Measurements from ENCODE around the gene WNK1.
"Not testable (repeated sequence)": the region's sequence is repeated elsewhere in the genome, so short reads cannot be mapped to it uniquely, and the experiment has no call there.

WNK1 gene

GRCh38 chr12:810671-811415, 58.5 kb downstream of the WNK1 start:
- DNase-seq (ENCODE audit: low read depth in 2 of 3, low spot score in 2 of 3) = no peak

DNA sequence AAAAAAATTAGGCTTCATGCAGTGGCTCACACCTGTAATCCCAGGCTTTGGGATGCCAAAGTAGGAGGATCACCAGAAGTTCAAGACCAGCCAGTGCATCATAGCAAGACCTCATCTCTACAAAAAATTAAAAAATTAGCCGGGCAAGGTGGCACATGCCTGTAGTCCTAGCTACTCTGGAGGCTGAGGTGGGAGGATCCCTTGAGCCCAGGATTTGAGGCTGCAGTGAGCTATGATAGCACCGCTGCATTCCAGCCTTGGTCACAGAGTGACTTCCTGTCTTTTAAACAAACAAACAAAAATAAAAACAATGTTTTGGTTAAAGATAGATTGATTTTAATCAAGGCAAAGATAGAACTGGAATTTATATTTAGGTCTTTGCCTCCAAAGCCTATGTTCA, 60.6 kb downstream of the WNK1 start:
- no peak for DNase-seq (ENCODE audit: low read depth in 2 of 3, low spot score in 2 of 3)

DNA sequence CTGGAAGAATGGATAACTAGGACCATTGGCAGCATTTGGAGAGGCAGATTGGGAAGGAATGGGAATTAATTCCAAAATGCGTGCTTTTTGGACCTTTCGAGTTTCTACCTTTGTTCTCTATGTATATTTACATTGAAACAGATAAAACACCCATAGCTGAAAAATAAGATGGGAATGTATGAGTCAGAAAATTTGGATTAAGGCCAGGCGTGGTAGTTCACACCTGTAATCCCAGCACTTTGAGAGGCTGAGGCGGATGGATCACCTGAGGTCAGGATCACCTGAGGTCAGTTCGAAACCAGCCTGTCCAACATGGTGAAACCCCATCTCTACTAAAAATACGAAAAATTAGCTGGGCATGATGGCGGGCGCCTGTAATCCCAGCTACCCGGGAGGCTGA, 65.1 kb downstream of the WNK1 start:
- not testable (repeated sequence) for DNase-seq (ENCODE audit: low read depth in 2 of 3, low spot score in 2 of 3)

DNA sequence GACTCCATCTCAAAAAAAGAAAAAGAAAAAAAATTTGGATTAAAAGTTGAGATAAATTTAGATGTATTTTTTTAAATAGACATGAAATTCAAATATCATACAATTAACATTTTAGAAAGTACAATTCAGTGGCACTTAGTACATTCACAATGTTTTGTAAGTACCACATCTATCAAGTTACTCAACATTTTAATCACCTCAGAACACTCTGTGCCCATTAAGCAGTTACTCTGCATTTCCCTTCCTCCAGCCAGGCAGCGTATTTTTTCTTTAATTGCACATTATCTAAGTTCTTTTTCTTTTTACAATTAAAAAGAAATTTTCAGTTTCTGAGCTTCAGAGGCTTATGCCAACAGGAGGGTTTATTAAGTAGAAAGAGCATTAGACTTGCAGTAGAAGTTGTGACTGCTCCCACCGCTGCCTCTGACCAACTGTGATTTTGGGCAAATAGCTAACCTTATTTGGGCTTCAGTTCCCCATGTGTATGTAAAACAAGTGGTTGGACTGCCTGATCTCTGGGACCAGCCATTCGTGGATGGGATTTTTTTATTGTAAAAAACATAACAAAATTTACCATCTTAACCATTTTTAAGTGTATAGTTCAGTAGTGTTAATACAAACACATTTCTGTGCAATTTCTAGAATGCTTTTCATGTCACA, 65.7 kb downstream of the WNK1 start:
- DNase-seq (ENCODE audit: low read depth in 2 of 3, low spot score in 2 of 3) = no peak

- no peak for DNase-seq (ENCODE audit: low read depth in 2 of 3, low spot score in 2 of 3)
Observed at GRCh38 chr12:818733-819132, 66.4 kb downstream of the WNK1 start.

DNA sequence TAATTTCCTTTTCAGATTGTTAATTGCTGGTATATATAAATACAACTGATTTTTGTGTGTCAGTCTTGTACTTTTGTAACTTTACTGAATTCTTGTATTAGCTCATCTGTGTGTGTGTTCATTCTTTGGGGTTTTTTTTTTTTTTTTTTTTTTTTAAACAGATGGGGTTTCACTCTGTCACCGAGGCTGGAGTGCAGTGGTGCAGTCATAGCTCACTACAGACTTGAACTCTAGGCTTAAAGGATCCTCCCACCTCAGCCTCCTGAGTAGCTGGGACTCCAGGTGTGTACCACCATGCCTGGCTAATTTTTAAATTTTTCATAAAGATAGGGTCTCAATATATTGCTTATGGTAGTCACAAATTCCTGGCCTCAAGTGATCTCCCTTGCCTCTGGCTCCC, 68.0 kb downstream of the WNK1 start:
- no peak for DNase-seq (ENCODE audit: low read depth in 2 of 3, low spot score in 2 of 3)

DNA sequence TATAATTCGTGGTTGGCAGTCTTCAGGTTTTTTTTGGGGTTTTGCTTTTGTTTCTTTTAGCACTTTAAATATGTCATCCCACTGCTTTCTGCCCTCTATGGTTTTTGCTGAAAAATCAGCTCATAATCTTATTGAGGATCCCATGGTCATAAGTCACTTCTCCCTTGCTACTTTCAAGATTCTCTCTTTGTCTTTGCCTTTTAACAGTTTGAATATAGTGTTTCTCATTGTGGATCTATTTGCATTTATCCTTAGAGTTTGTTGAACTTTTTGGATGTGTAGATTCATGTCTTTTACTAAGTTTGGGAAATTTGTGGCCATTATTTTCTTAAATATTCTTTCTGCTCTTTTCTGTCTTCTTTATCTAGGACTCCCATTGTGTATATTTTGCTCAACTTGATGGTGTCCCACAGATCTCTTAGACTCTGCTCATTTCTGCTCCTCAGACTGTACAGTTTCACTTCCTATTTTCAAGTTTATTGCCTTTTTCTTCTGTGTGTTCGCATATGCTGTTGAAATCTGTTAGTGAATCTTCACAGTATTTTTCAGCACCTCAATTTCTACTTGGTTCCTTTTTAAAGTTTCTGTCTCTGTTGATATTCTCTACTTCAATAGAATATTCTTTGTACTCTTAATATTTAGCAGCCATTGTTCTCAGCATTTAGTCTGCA, 70.8 kb downstream of the WNK1 start:
- no peak for DNase-seq (ENCODE audit: low read depth in 2 of 3, low spot score in 2 of 3)

GRCh38 chr12:826331-826730, 74.0 kb downstream of the WNK1 start:
- DNase-seq (ENCODE audit: low read depth in 2 of 3, low spot score in 2 of 3) = no peak

DNA sequence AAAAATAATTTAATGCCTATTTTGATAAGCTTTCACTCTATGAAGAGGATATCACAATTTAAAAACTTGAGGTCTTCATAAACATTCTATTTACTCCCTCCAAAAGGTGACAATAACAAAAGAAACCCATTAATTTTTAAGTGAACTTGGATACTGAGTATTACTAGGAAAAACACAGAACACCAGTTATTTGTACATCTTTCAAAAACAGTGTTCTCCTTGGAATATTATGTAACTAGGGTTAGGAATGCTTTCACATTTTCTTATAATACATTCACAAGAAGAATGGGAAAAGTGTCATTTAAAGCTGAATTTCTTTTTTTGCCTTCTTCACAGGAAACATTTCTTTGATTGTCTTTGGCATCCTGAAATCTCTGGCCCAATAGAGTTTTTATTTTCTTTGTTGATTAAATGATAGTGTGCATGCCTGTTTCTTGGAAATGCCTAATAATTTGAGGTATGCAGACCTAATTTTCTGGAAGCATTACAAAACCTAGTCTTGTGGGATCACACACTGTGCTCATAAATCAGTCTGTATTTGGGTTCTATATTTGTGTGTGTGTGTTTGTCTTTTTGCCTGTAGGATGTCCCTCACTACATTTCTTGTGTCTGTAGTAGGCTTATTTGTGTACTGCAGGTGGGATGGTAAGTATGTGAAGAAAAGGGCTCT, 76.5 kb downstream of the WNK1 start:
- DNase-seq (ENCODE audit: low read depth in 2 of 3, low spot score in 2 of 3) = no peak

DNA sequence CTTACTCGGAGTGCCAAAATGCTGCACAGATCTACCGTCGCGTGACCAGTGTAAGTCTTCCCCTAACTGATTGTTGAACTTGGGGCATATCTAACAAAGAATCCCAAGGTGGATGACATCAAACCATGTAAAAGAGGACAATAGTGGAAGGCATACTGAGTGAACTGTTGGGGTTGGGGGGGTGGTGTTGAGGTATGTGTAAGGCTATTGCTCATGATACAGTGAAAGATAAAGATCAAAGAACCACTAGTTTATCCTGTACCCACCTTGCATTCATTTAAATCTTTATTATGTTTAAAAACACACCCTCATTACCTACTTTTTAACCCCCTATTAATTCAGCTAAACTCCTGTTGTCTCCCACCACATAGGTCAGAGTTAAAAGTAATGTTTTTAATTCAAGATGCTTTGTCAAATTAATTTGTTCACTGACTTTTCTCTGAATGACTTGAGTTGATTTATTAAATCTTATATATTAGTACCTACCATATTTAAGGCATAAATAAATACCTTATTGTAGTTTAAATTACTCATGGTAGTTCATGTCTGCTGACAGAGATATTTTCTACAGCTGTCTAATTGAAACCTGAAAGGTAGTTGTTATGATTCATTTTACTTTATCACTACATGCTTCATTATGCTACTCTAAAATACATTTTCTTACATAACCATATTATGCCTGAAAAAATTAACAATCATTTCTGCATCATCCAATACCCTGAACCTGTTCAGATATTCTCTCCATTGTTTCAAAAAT, 77.9 kb downstream of the WNK1 start:
- no peak for DNase-seq (ENCODE audit: low read depth in 2 of 3, low spot score in 2 of 3)

DNA sequence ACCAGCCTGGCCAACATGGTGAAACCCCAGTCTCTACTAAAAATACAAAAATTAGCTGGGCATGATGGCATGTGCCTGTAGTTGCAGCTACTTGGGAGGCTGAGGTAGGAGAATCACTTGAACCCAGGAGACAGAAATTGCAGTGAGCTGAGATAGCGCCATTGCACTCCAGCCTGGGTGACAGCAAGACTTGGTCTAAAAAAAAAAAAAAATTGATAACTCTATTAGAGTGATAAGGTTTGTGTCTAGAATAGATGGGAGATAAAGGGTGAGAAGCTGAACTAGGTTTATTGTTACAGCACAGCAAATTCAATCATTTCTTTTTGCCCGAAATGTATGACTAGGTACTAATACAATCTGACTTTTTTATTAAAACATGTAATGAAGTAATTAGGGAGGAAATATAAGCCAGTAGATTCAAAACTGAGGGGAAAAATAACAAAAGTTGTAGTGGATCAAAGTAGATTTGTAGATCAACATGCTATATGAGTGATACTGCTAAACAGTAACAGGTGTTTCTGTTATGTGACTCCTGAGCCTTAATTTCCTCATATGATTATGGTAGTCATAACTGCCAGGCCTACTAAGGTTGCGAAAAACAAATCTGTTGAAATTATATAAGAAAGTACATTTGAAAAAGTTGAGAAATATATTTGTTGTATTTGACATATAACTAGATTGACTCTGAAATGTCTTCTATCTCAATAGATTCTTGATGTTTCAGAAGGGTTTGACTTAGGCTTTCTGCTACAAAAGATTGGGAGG, 83.6 kb downstream of the WNK1 start:
- no peak for DNase-seq (ENCODE audit: low read depth in 2 of 3, low spot score in 2 of 3)

DNA sequence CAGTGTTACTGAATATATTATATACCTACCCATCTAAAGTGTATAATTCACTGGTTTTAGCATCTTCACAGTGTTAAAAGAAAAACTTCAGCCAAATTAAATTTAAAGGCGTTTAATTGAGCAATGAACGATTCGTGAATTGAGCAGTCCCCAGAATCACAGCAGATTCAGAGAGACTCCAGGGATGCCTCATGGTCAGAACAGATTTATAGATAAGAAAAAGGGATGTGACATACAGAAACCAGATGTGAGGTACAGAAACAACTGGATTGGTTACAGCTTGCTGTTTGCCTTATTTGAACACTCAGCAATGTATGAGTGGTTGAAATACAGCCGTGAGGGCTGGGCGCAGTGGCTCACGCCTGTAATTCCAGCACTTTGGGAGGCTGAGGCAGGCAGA, 84.6 kb downstream of the WNK1 start:
- DNase-seq (ENCODE audit: low read depth in 2 of 3, low spot score in 2 of 3) = no peak

- DNase-seq (ENCODE audit: low read depth in 2 of 3, low spot score in 2 of 3) = no peak
Observed at GRCh38 chr12:837548-837947, 85.2 kb downstream of the WNK1 start.

- DNase-seq (ENCODE audit: low read depth in 2 of 3, low spot score in 2 of 3) = no peak
Observed at GRCh38 chr12:843609-844008, 91.2 kb downstream of the WNK1 start.

DNA sequence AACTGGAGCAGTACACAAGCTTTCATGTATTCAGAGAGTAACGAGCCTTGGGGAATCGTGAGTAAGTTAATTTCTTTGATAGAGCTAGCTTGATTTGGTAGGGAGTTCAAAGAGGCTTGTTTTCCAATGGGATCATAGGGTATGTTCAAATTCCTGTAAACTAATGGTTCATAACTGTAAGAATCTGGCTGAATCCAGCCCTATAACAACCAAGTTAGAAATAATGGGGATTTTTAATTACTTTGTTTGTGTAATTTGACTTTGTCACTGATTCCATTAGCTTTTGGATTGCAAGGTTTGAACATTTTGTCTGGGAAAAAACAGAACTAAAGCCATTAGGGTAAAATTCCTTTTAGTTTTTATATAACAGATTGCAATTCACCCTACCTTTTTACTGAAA, 94.0 kb downstream of the WNK1 start:
- DNase-seq (ENCODE audit: low read depth in 2 of 3, low spot score in 2 of 3) = no peak

GRCh38 chr12:848173-848865, 95.9 kb downstream of the WNK1 start:
- no peak for DNase-seq (ENCODE audit: low read depth in 2 of 3, low spot score in 2 of 3)

GRCh38 chr12:848882-849527, 96.6 kb downstream of the WNK1 start:
- DNase-seq (ENCODE audit: low read depth in 2 of 3, low spot score in 2 of 3) = no peak

DNA sequence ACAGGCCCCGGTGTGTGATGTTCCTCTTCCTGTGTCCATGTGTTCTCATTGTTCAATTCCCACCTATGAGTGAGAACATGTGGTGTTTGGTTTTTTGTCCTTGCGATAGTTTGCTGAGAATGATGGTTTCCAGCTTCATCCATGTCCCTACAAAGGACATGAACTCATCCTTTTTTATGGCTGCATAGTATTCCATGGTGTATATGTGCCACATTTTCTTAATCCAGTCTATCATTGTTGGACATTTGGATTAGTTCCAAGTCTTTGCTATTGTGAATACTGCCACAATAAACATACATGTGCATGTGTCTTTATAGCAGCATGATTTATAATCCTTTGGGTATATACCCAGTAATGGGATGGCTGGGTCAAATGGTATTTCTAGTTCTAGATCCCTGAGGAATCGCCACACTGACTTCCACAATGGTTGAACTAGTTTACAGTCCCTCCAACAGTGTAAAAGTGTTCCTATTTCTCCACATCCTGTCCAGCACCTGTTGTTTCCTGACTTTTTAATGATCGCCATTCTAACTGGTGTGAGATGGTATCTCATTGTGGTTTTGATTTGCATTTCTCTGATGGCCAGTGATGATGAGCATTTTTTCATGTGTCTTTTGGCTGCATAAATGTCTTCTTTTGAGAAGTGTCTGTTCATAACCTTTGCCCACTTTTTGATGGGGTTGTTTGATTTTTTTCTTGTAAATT, 97.5 kb downstream of the WNK1 start:
- not testable (repeated sequence) for DNase-seq (ENCODE audit: low read depth in 2 of 3, low spot score in 2 of 3)

DNA sequence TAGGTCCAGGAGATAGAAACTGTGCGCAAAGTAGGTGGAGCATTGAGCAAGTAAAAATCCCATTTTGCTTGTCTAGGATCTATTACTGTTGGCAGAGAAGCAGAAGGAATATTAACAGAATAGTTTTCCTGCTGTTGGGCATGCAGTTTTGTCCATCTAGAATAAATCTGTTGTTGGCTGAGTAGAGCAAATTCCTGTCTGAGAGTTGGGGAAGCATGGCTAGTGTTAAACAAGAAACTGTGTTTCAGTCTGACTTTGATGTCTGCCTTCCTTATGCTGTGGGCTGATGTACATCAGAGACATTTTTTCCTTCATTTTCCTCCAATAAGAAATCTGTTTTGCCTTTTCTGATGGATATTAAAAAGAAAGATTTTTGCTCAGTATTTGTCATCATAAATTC, 99.0 kb downstream of the WNK1 start:
- DNase-seq (ENCODE audit: low read depth in 2 of 3, low spot score in 2 of 3) = no peak

Data from activated CD8-positive, alpha-beta memory T cell treated with anti-CD3 and anti-CD28 coated beads for 48 hours (primary cell).